KMS-11 (cell line): ENCODE measurements around the gene RNF112.

ENCODE experiments used
- H2AFZ ChIP-seq: fragments of 200-600 bp; sonication (generic); 2 replicates; pipeline ENCODE4 v1.6.1; 2016; ENCODE audit warnings: antibody characterized with exemption, mixed run types, low read depth
- H3K27ac ChIP-seq: fragments of 200-600 bp; sonication (generic); 2 replicates; pipeline ENCODE4 v1.6.1; 2016; ENCODE audit warnings: mild to moderate bottlenecking, mixed run types
- H3K27me3 ChIP-seq: fragments of 200-600 bp; sonication (generic); 2 replicates; pipeline ENCODE4 v1.6.1; 2017; ENCODE audit warnings: mild to moderate bottlenecking, low read depth, mixed run types, moderate library complexity; ENCODE audit not compliant: insufficient read depth
- H3K36me3 ChIP-seq: fragments of 200-600 bp; sonication (generic); 2 replicates; pipeline ENCODE4 v1.6.1; 2017; ENCODE audit warnings: mild to moderate bottlenecking, mixed run types; ENCODE audit not compliant: insufficient read depth
- H3K4me1 ChIP-seq: fragments of 200-600 bp; sonication (generic); 2 replicates; pipeline ENCODE4 v1.6.1; 2016; ENCODE audit warnings: mild to moderate bottlenecking, low read depth, mixed run types; ENCODE audit not compliant: poor library complexity, severe bottlenecking
- H3K4me2 ChIP-seq: fragments of 200-600 bp; sonication (generic); 2 replicates; pipeline ENCODE4 v1.7.0; 2016; ENCODE audit warnings: mild to moderate bottlenecking, mixed run types
- H3K4me3 ChIP-seq: fragments of 200-600 bp; sonication (generic); IDR thresholded peaks from 2 replicates; pipeline ENCODE4 v1.6.1; 2017; ENCODE audit warnings: low read depth, low read length, mixed read lengths; ENCODE audit not compliant: insufficient read depth
- H3K79me2 ChIP-seq: fragments of 200-600 bp; sonication (generic); 2 replicates; pipeline ENCODE4 v1.6.1; 2016; ENCODE audit warnings: low read depth, mixed run types; ENCODE audit not compliant: insufficient read depth
- H3K9ac ChIP-seq: fragments of 200-600 bp; sonication (generic); 2 replicates; pipeline ENCODE4 v1.6.1; 2016; ENCODE audit warnings: mild to moderate bottlenecking, mixed run types
- H4K20me1 ChIP-seq: fragments of 200-600 bp; sonication (generic); 2 replicates; pipeline ENCODE4 v1.6.1; 2016; ENCODE audit warnings: mild to moderate bottlenecking, mixed run types; ENCODE audit not compliant: insufficient read depth
- TF ChIP-seq, protein P1 (sequence below): fragments of 200-600 bp; sonication (generic); conservative IDR thresholded peaks from 2 replicates; pipeline ENCODE4 v1.6.1; 2017; ENCODE audit warnings: low read depth, mild to moderate bottlenecking, antibody characterized with exemption, low read length, moderate library complexity, mixed read lengths

RNF112 gene

GRCh38 chr17:19421219-19421618 lies 10.2 kb downstream of the RNF112 start:
- no peaks in the 10 kb centered on the region for H3K36me3 ChIP-seq
- no peak overlapping the region for H3K4me2 ChIP-seq
- H3K9ac ChIP-seq, result no peak overlapping the region
- no peaks in the 10 kb centered on the region for H3K79me2 ChIP-seq
- H2AFZ ChIP-seq, result no peak overlapping the region
- TF ChIP-seq, protein P1, sequence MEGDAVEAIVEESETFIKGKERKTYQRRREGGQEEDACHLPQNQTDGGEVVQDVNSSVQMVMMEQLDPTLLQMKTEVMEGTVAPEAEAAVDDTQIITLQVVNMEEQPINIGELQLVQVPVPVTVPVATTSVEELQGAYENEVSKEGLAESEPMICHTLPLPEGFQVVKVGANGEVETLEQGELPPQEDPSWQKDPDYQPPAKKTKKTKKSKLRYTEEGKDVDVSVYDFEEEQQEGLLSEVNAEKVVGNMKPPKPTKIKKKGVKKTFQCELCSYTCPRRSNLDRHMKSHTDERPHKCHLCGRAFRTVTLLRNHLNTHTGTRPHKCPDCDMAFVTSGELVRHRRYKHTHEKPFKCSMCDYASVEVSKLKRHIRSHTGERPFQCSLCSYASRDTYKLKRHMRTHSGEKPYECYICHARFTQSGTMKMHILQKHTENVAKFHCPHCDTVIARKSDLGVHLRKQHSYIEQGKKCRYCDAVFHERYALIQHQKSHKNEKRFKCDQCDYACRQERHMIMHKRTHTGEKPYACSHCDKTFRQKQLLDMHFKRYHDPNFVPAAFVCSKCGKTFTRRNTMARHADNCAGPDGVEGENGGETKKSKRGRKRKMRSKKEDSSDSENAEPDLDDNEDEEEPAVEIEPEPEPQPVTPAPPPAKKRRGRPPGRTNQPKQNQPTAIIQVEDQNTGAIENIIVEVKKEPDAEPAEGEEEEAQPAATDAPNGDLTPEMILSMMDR, result no peak
- H4K20me1 ChIP-seq, result no peaks in the 10 kb centered on the region
- no peaks in the 10 kb centered on the region for H3K27me3 ChIP-seq
- no peak overlapping the region for H3K4me3 ChIP-seq
- H3K4me1 ChIP-seq, result peaks cover 7% of the 10 kb centered on the region
- no peak overlapping the region for H3K27ac ChIP-seq

- Histone ChIP-seq H3K79me2 (no peaks in the 10 kb centered on the region), H3K36me3 (no peaks in the 10 kb centered on the region), H3K4me1 (peaks cover 7% of the 10 kb centered on the region), H3K27ac (no peak overlapping the region), H3K9ac (no peak overlapping the region), H4K20me1 (no peaks in the 10 kb centered on the region), H3K4me2 (no peak overlapping the region), H2AFZ (no peak overlapping the region), H3K4me3 (no peak overlapping the region), H3K27me3 (no peaks in the 10 kb centered on the region)
- TF ChIP-seq, protein P1, result no peak
Observed at GRCh38 chr17:19421926-19422325, 10.9 kb downstream of the RNF112 start.

DNA sequence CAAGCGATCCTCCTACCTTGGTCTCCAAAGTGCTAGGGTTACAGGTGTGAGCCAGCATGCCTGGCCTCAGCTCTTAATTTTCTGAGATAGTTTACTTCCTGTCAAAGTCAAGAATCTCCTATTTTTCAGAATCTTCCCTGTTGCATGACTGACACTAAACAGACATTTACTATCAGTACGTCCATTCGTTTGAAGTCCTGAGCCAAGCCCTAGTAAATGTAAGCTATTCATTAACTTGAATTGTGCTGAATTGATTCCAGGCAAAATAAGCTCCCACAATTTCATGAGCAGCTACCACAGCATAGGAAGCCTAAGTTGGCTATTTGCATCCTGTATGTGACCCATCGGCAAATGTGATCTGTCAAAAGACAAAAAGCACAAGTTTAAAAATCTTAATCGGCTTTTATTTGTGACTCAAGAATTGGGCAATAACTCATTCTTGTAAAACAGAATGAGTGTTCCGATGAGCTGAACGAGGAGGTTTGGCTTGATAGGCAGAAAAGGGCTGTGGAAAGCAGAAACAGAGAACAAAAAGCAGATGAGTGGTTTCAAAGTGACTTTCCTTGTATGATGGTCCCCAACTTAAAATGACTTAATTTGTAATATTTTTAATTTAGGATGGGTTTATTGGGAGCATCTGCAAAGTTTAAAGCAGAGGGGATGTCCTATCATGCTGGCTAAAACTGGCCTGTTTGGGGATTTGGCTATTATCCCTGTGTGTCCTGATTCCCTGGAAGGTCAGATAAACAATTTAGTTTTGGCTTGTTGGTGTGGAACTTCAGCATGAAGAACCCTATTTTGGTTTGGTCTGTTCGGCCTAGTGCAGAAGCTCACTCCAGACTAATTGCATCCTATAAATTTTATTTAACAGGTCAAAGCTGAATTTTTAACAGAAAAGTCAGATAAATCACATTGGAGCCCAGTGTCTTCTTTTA lies 14.2 kb downstream of the RNF112 start:
- no peak overlapping the region for H3K27ac ChIP-seq
- TF ChIP-seq, protein P1, result no peak
- H3K36me3 ChIP-seq, result no peaks in the 10 kb centered on the region
- H3K4me1 ChIP-seq, result no peaks in the 10 kb centered on the region
- H2AFZ ChIP-seq, result no peak overlapping the region
- no peaks in the 10 kb centered on the region for H3K79me2 ChIP-seq
- H4K20me1 ChIP-seq, result no peaks in the 10 kb centered on the region
- no peak overlapping the region for H3K4me2 ChIP-seq
- no peaks in the 10 kb centered on the region for H3K27me3 ChIP-seq
- no peak overlapping the region for H3K9ac ChIP-seq
- H3K4me3 ChIP-seq, result no peak overlapping the region

DNA sequence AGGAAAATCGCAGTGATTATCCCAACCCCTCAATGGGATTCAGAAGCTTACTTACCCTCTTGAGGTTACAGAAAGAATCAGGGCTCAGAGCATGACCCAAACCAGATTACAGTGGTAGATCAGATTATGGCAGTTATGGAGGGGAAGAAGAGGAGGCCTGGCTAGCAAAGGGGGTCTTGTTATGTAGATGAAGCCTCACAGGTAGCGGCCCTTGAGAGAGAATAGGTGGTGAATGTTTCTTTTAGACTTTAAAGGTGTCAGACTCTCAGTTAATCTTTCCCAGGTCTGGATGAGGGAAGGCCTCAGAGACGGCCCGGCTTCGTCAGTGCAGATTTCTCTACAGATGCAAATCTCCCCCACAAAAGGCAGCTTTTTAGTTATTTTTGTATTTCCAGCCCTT lies 15.6 kb downstream of the RNF112 start:
- no peaks in the 10 kb centered on the region for H3K79me2 ChIP-seq
- no peaks in the 10 kb centered on the region for H3K36me3 ChIP-seq
- no peak overlapping the region for H3K4me3 ChIP-seq
- no peak overlapping the region for H3K4me2 ChIP-seq
- H4K20me1 ChIP-seq, result no peaks in the 10 kb centered on the region
- TF ChIP-seq, protein P1, result no peak
- H3K9ac ChIP-seq, result no peak overlapping the region
- no peak overlapping the region for H3K27ac ChIP-seq
- H2AFZ ChIP-seq, result no peak overlapping the region
- no peaks in the 10 kb centered on the region for H3K4me1 ChIP-seq
- H3K27me3 ChIP-seq, result no peaks in the 10 kb centered on the region
